ENCODE results near the gene TMIGD1.

- TF ChIP-seq CTCF (IDR thresholded peaks at IDR 0.05; ENCODE audit: low read depth, low read length) (no peak), POLR2A (IDR thresholded peaks at IDR 0.05; ENCODE audit: extremely low read depth, insufficient read length) (no peak)
Measured at GRCh38 chr17:30366536-30366935, 32.7 kb upstream of the TMIGD1 start.
